HCT116 (cell line): ENCODE data around the gene RNF169. TPM values are rescaled to one million over a fixed set of nuclear protein-coding genes. Genes with fewer than 3 reads are reported as not detected.

Experiments used
- ATAC-seq: fragments of 200-7000 bp; cut with Tn5 transposase; 2 replicates; pipeline ENCODE4 v1.9.1; 2020; ENCODE audit warnings: mild to moderate bottlenecking, moderate library complexity
- BruUV-seq: library from RNA; stranded (reverse); fragments of 400-500 nt; replicated peaks from 2 replicates; lab custom pipeline; 2021; lab: Mats Ljungman, UMichigan
- CTCF ChIA-PET: fragments of 300-600 bp; sonication (Branson Sonifier 250); formaldehyde crosslinking; loops from one replicate; lab custom pipeline; 2021; ENCODE audit warnings: antibody characterized with exemption; lab: Charles Lee
- POLR2A ChIA-PET: fragments of 300-600, 350-600 bp; sonication (Branson Sonifier 250); formaldehyde crosslinking; loops from one replicate; lab custom pipeline; 2021; ENCODE audit warnings: antibody characterized with exemption; lab: Charles Lee
- RAD21 ChIA-PET, 2 experiments: fragments of 300-600 bp; sonication (Branson Sonifier 250); formaldehyde crosslinking; loops; one replicate each; lab custom pipeline; 2023; ENCODE audit warnings: low total read pairs in 2 of 2; ENCODE audit not compliant: uncharacterized antibody in 2 of 2, unreplicated experiment in 2 of 2, low non-redundant PET in 1 of 2; lab: Charles Lee
- DNase-seq: peaks from one replicate; pipeline ENCODE4 v3.0.0-alpha.2; 2010; ENCODE audit warnings: low read depth, low spot score
- H2AFZ ChIP-seq: fragments of 200-600 bp; shearing (Covaris generic), sonication (generic); 2 replicates; pipeline ENCODE4 v1.6.1; 2017; ENCODE audit warnings: low read depth, mixed run types, mixed read lengths, antibody characterized with exemption, low read length; ENCODE audit not compliant: poor library complexity, severe bottlenecking
- H3K27ac ChIP-seq: 2 replicates; pipeline ENCODE4 v1.5.1; 2012; ENCODE audit warnings: low read depth, low read length
- H3K27me3 ChIP-seq: fragments of 200-600 bp; sonication (generic); 2 replicates; pipeline ENCODE4 v1.6.1; 2016; ENCODE audit warnings: mixed run types, low read length, mixed read lengths; ENCODE audit not compliant: insufficient read depth
- H3K36me3 ChIP-seq, 2 experiments: fragments of 200-500 bp in 1 of 2; fragments of 200-600 bp in 1 of 2; sonication (Bioruptor generic) in 1 of 2; sonication (generic) in 1 of 2; 2 replicates each; pipeline versions ENCODE4 v1.5.1 to v1.6.1; 2014 to 2016; ENCODE audit warnings: low read length in 2 of 2, inconsistent platforms in 1 of 2, mixed read lengths in 1 of 2, mixed run types in 1 of 2; ENCODE audit not compliant: insufficient read depth in 2 of 2, control insufficient read depth in 1 of 2
- H3K4me1 ChIP-seq, 2 experiments: fragments of 200-600 bp in 1 of 2; sonication (generic) in 1 of 2; 2 replicates each; pipeline versions ENCODE4 v1.5.1 to v1.6.1; 2012 to 2017; ENCODE audit warnings: low read length in 2 of 2, inconsistent platforms in 1 of 2, mild to moderate bottlenecking in 1 of 2, mixed read lengths in 1 of 2, mixed run types in 1 of 2, moderate library complexity in 1 of 2; ENCODE audit not compliant: insufficient read depth in 2 of 2, control insufficient read depth in 1 of 2
- H3K4me2 ChIP-seq: fragments of 200-600 bp; sonication (generic); 2 replicates; pipeline ENCODE4 v1.6.1; 2017; ENCODE audit warnings: mixed run types, low read length, mixed read lengths
- H3K4me3 ChIP-seq, 2 experiments: fragments of 200-600 bp in 1 of 2; sonication (generic) in 1 of 2; replicated peaks in 1 of 2; 2 replicates each; pipeline ENCODE4 v1.5.1; 2011 to 2016; ENCODE audit warnings: low read length in 2 of 2, control low read depth in 1 of 2, low read depth in 1 of 2, mild to moderate bottlenecking in 1 of 2, mixed read lengths in 1 of 2, mixed run types in 1 of 2
- H3K79me2 ChIP-seq: fragments of 200-600 bp; sonication (generic); 2 replicates; pipeline ENCODE4 v1.6.1; 2017; ENCODE audit warnings: mild to moderate bottlenecking, mixed run types, low read length, moderate library complexity, mixed read lengths; ENCODE audit not compliant: insufficient read depth
- H3K9ac ChIP-seq: fragments of 200-600 bp; sonication (generic); 2 replicates; pipeline ENCODE4 v1.6.1; 2016; ENCODE audit warnings: low read length, mixed read lengths
- H3K9me2 ChIP-seq: fragments of 200-600 bp; sonication (generic), shearing (Covaris generic); 2 replicates; pipeline ENCODE4 v1.6.1; 2017; ENCODE audit warnings: mixed run types, mild to moderate bottlenecking, moderate library complexity; ENCODE audit not compliant: insufficient read depth
- H3K9me3 ChIP-seq, 2 experiments: fragments of 200-500 bp in 1 of 2; fragments of 200-600 bp in 1 of 2; sonication (Bioruptor generic) in 1 of 2; sonication (generic) in 1 of 2; 2 replicates each; pipeline ENCODE4 v1.6.1; 2014 to 2017; ENCODE audit warnings: low read length in 2 of 2, mixed read lengths in 2 of 2, inconsistent platforms in 1 of 2, low read depth in 1 of 2, mild to moderate bottlenecking in 1 of 2, mixed run types in 1 of 2, moderate library complexity in 1 of 2; ENCODE audit not compliant: control insufficient read depth in 1 of 2, insufficient read depth in 1 of 2
- H4K20me1 ChIP-seq: fragments of 200-600 bp; sonication (generic), shearing (Covaris generic); 2 replicates; pipeline ENCODE4 v1.6.1; 2017; ENCODE audit warnings: mixed run types, mild to moderate bottlenecking, moderate library complexity; ENCODE audit not compliant: insufficient read depth
- ATF3 ChIP-seq: IDR thresholded peaks from 2 replicates; pipeline ENCODE4 v1.6.1; 2012
- CEBPB ChIP-seq: IDR thresholded peaks from 2 replicates; pipeline ENCODE4 v1.6.1; 2012; ENCODE audit warnings: low read depth
- EGR1 ChIP-seq: IDR thresholded peaks from 2 replicates; pipeline ENCODE4 v1.6.1; 2012; ENCODE audit warnings: low read depth
- ELF1 ChIP-seq: IDR thresholded peaks from 2 replicates; pipeline ENCODE4 v1.6.1; 2012; ENCODE audit warnings: low read depth, borderline replicate concordance
- EZH2 ChIP-seq: fragments of 200-600 bp; sonication (generic); IDR thresholded peaks from 2 replicates; pipeline ENCODE4 v1.6.1; 2017; ENCODE audit warnings: antibody characterized with exemption, mixed run types
- EZH2phosphoT487 ChIP-seq: fragments of 200-600 bp; IDR thresholded peaks from 2 replicates; pipeline ENCODE4 v1.6.1; 2018; ENCODE audit warnings: antibody characterized with exemption, borderline replicate concordance
- FOSL1 ChIP-seq: IDR thresholded peaks from 2 replicates; pipeline ENCODE4 v1.6.1; 2012; ENCODE audit warnings: low read depth
- MAX ChIP-seq: IDR thresholded peaks from 2 replicates; pipeline ENCODE4 v1.6.1; 2012
- POLR2AphosphoS5 ChIP-seq: IDR thresholded peaks from 2 replicates; pipeline ENCODE4 v1.6.1; 2011; ENCODE audit warnings: mild to moderate bottlenecking, low read depth, low read length, moderate library complexity
- SIN3A ChIP-seq: IDR thresholded peaks from 2 replicates; pipeline ENCODE4 v1.6.1; 2012; ENCODE audit warnings: low read depth
- SP1 ChIP-seq: IDR thresholded peaks from 2 replicates; pipeline ENCODE4 v1.6.1; 2012; ENCODE audit warnings: low read depth
- SRF ChIP-seq: IDR thresholded peaks from 2 replicates; pipeline ENCODE4 v1.6.1; 2012; ENCODE audit warnings: low read depth
- TCF7L2 ChIP-seq: IDR thresholded peaks from 2 replicates; pipeline ENCODE4 v1.7.0; 2011; ENCODE audit warnings: borderline replicate concordance, inconsistent platforms; ENCODE audit not compliant: insufficient read depth, insufficient read length; ENCODE audit errors: extremely low read depth
- ZNF274 ChIP-seq: fragments of 200-500 bp; sonication (Bioruptor generic); IDR thresholded peaks from 2 replicates; pipeline ENCODE4 v1.6.1; 2014; ENCODE audit warnings: mild to moderate bottlenecking, low read depth, low read length, inconsistent platforms
- intact Hi-C: fragments of 100-400 bp; cut with micrococcal nuclease; formaldehyde crosslinking; loops from 2 replicates; pipeline ENCODE4 v1.10.0; 2022
- total RNA-seq: library from RNA; stranded (reverse); gene quantifications from one replicate; pipeline ENCODE4 v1.2.1, GENCODE V29; 2021; ENCODE audit not compliant: unreplicated experiment
- TF ChIP-seq, protein P1 (sequence below): IDR thresholded peaks from 2 replicates; pipeline ENCODE4 v1.6.1; 2012; ENCODE audit warnings: low read depth

RNF169 gene
- total RNA-seq, 1 experiment from 2014 or later, result 22.5 TPM

GRCh38 chr11:74709175-74709574 lies 39.5 kb upstream of the RNF169 start:
- no peak for ATAC-seq
- ChIA-PET POLR2A (no interaction called here), CTCF (no interaction called here), RAD21 (no interaction called here)
- Histone ChIP-seq H3K4me3 (no peak overlapping the region), H3K9me3 (no peaks in the 10 kb centered on the region), H2AFZ (no peak overlapping the region), H3K9me2 (no peaks in the 10 kb centered on the region), H4K20me1 (no peaks in the 10 kb centered on the region), H3K4me1 (no peaks in the 10 kb centered on the region), H3K27me3 (no peaks in the 10 kb centered on the region), H3K4me2 (no peak overlapping the region), H3K27ac (no peak overlapping the region), H3K9ac (no peak overlapping the region), H3K79me2 (no peaks in the 10 kb centered on the region), H3K36me3 (no peaks in the 10 kb centered on the region)
- DNase-seq, result no peak
- no TSS peak for BruUV-seq
- intact Hi-C loops, result no loop called here
- no peak for TF ChIP-seq TCF7L2
- no peak for TF ChIP-seq POLR2AphosphoS5
- TF ChIP-seq EGR1, result no peak
- no peak for TF ChIP-seq SRF
- no peak for TF ChIP-seq FOSL1
- no peak for TF ChIP-seq ELF1
- TF ChIP-seq ZNF274, result no peak
- no peak for TF ChIP-seq CEBPB
- TF ChIP-seq EZH2, result no peak
- TF ChIP-seq, protein P1, sequence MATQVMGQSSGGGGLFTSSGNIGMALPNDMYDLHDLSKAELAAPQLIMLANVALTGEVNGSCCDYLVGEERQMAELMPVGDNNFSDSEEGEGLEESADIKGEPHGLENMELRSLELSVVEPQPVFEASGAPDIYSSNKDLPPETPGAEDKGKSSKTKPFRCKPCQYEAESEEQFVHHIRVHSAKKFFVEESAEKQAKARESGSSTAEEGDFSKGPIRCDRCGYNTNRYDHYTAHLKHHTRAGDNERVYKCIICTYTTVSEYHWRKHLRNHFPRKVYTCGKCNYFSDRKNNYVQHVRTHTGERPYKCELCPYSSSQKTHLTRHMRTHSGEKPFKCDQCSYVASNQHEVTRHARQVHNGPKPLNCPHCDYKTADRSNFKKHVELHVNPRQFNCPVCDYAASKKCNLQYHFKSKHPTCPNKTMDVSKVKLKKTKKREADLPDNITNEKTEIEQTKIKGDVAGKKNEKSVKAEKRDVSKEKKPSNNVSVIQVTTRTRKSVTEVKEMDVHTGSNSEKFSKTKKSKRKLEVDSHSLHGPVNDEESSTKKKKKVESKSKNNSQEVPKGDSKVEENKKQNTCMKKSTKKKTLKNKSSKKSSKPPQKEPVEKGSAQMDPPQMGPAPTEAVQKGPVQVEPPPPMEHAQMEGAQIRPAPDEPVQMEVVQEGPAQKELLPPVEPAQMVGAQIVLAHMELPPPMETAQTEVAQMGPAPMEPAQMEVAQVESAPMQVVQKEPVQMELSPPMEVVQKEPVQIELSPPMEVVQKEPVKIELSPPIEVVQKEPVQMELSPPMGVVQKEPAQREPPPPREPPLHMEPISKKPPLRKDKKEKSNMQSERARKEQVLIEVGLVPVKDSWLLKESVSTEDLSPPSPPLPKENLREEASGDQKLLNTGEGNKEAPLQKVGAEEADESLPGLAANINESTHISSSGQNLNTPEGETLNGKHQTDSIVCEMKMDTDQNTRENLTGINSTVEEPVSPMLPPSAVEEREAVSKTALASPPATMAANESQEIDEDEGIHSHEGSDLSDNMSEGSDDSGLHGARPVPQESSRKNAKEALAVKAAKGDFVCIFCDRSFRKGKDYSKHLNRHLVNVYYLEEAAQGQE, result no peak
- TF ChIP-seq EZH2phosphoT487, result no peak
- TF ChIP-seq ATF3, result no peak
- no peak for TF ChIP-seq MAX
- no peak for TF ChIP-seq SIN3A
- TF ChIP-seq SP1, result no peak
